Dermis blood vessel endothelial cell (primary cell): ENCODE results near the gene TMEM244. TPM values are rescaled to one million over a fixed set of nuclear protein-coding genes. Genes with fewer than 3 reads are reported as not detected.
"Not testable (repeated sequence)": the region's sequence is repeated elsewhere in the genome, so short reads cannot be mapped to it uniquely, and the experiment has no call there.

ENCODE experiments used
- DNase-seq: peaks from one replicate; pipeline ENCODE4 v3.0.0; 2010
- total RNA-seq: library from RNA; depleted of rRNA; stranded (reverse); fragments of >200 nt; gene quantifications from 2 replicates; pipeline ENCODE4 v1.2.3, GENCODE V29; 2014

Gene TMEM244, protein sequence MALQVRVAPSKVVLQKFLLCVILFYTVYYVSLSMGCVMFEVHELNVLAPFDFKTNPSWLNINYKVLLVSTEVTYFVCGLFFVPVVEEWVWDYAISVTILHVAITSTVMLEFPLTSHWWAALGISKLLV
- not detected in 2 replicates for total RNA-seq

DNA sequence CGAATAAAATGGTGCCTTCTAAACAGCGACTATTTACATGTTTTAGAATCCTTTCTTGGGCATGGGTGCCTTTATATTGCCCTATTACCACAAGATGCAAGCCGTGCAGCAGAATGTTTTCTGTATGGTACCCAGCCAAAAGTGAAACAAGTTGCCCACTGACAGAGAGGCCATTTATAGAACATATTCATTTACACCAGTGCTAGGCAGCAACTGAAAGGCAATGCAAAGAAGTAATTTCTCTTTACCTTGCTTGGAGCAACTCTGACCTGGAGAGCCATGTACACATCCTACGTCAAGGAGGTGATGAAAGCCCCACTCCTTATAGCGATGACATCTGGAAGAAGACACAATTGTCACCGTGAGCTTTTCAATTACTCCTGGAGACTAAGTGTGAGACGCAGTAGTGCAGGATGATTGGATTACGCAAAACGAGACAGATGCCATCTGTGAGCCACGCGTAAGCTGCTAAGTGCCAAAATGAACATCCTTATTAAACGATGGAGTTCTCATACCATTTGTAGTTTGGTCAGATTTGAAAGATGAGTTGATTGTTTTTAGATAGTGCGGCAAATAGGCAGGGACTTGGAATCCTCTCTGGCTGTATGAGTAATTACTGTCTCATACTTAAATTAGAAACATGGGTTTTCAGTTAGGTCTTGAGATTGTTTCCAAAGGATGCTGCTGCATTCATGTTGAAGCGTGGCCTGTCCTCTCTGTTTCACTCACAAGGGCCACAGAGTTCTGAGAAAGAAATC lies at the start of gene TMEM244:
TMEM244 (minus strand) TSS at position 408 of the 758 bp plus-strand sequence; CDS start at position 281, 127 bp downstream.
- no peak for DNase-seq

DNA sequence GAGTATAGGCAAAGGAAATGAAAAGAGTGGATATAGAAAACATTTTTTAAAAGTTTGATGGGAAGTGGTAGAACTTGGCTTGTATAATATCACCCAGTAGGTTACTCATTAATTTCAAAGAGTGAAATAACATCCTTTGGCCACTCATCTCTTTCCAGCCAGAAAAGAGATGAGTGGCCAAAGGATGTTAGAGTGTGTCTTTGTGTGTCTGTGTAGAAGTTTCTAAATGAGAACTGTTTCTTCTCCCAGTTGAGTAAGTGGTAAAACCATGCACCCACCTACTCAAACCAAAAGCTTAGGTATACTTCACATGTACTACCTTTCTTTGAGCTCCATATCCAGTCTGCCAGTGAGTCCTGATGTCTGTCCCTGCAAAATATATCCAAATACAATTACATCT lies 47.7 kb upstream of the TMEM244 start:
- DNase-seq = no peak

DNA sequence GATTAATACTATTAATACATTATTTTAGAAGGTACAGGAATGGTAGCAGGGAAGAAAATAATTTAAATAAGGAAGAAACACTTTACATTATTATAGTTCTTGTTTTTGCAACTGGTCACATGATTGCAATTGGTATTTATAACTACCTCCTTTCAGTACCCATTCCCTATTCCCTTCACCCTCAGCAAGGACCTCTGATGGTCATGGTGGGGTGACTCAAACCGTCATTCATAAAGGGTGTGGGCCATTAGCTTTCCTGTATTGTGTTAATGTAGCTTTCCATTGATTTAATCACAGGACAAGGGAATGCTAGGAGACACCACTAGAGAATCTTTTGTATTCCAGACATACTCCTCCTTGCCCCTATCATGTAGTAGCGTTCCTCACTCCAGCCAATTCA lies 47.2 kb upstream of the TMEM244 start:
- DNase-seq = no peak

DNA sequence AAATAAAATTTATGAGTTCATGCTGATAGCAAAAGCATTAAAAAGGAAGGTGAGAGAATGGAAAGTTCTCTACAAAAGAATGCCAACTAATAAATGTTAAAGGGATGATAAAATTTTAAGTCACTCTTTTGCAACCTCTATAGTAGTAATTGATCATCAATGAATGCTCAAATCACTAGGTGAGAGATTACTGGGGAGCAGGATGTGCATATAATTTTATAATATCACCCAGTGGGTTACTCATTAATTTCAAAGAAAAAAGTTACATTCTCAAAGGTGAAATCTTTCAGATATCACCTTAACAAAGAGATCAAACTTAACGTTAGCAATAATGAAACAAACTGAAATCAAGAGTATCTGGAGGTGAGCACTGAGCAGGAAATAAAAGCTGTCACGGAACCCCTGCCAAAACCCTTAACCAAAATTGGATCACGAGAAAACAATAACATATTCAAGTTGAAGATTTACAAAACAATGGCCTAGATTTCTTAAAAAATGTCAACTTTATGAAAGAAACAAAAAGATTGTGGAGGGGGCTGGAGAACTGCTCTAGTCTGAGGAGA lies 45.5 kb upstream of the TMEM244 start:
- no peak for DNase-seq

DNA sequence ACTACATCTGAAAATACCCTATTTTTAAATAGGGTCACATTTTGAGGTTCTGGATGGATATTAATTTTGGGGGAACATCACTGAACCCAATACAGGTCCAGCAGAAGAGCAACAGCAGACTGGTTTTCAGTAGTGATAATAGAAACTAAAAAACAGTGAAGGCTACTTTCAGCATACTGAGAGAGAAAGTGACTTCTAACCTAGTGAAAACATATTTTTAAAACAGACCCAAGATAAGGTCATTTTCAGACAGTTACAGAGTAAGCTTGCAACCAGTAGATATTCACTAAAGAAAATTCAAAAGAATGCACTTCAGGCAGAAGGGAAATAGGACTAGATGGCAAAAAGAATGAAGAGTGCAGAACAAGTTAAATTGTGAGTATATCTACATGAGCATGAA lies 42.0 kb upstream of the TMEM244 start:
- DNase-seq = no peak

DNA sequence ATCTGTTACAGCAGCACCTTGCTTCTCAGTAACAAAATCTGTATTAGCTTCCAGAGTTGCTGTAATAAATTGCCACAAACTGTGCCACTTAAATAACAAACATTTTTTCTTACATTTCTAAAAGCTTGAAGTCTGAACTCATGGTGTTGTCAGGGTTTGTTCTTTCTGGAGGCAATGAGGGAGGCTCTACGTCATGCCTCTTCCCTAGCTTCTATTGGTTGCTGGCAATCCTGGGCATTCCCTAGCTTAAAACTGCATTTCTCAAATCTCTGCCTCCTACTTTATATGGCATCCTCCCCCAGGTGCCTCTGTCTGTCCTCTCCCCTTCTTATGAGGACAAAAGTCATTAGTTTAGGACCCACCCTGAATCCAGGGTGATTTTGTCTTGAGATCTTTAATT lies 41.6 kb upstream of the TMEM244 start:
- no peak for DNase-seq

DNA sequence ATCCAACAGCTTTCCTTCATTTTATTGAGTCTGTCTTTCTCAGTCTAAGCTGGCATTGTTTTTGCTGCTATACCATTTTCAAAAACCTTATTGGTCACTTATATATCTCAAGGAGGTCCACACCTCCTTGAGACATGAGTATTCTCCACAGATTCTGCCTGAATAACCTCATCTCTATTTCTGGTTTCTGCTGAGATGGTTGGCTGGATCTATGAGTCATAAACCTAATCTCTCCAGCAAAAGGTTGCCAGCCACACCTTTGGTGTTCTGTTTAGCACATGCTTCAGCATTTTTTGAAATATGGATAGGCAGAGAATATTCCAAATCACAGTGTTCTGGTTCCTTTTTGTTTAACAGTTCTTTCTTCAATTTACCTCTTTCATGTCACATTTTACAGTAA lies 40.8 kb upstream of the TMEM244 start:
- DNase-seq = no peak

DNA sequence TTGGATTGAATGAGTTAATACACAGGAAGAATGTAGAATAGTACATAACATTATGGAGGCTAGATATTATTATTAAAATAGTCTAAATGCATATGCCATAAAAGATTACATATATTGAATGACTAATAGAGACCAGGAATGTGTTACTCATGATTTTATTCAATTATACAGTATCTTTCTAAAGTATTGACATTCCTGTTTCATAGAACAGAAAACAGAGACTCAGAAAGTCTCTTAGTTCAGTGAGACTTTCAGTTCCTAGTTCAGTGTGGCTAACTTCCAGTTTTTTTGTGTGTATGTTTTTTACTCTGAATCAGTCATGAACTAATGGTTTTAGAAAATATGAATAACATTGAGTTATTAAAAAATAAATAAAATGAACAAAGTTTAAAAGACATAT lies 34.6 kb upstream of the TMEM244 start:
- no peak for DNase-seq

DNA sequence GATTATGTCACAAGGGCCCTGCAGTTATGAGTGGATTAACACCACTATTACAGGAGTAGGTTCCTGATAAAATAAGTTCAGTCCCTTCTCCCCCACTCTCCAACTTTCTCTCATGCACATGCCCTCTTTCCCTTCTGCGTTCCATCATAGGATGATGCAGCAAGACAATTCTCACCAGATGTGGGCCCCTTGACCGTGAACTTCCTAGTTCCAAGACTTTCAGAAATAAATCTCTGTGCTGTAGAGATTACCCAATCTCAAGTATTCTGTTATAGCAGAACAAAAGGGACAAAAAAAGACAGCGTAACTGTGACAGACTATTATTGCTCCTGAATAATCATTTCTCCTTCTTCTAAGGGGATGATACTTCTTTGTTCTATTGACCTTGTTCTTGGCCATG lies 33.8 kb upstream of the TMEM244 start:
- no peak for DNase-seq

DNA sequence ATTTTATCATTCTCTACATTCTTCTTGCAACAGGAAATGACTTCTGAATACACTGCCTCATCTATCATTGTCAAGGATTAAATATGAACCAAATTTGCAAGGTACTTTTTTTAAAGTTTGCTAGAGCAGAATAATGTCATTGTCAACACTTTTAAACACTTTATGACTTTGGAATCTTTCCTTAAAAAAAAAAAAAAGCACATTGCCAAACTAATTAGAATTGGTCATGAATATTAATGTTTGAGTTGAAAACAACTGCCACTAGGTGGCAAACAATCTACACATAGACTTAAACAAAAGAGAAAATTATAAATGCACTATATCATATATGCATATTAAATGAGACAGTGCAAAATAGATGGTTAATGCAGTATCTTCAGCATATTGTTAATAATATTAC lies 32.5 kb upstream of the TMEM244 start:
- DNase-seq = peak; percentile 60

DNA sequence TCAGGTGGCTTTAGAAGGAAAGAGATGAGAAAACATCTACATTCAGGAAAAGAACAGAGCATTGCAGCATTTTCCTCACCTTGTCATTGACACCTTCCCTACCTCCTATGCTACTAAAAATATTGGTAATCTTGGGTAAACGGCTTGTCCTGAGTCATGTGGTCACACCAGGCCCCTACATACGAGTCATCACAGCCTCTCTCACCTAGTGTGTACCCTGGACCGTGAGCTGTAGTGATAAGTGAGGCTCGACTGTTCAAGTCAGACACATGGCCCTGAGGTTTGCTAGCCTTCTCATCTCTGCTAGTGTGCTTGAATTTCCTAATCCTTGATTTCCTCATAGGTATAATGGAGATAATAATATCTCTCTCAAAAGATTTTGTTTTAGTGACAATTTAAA lies 29.6 kb upstream of the TMEM244 start:
- no peak for DNase-seq

DNA sequence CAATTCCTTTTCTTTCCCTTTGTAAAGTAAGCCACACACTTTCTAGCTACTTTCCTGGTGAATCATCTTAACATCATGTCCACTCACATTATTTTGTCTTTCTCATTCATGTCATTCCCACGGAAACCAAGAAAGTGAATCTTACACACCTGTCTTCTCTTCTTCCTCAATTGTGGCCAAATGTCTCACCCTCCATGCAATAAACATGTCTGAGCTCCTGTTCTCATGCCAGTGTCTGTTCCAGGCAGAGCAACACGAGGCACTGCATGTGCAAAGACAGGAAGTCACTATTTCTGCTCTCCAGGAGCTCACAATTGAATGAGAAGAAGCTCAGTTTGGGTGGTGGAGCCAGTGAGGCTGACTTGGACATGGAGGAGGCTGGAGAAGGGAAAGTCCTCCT lies 29.0 kb upstream of the TMEM244 start:
- peak; percentile 23 for DNase-seq

DNA sequence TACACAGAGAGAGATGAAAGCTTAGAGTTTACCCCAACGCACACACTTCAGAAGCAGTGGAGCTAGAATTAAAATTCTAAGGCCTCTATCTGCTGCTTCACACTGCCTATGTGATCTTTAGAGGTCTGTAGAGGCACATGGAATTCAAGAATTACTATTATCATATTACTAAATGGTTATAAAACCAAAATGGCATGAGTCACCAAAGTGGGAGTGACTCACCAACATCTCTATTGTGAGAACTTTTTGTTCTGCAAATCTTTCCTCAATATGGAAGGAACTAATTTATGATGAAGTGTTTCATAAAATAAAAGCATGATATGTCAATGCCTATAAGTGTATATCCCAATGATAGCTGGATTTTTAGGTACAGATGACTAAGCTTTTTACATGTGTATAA lies 28.5 kb upstream of the TMEM244 start:
- DNase-seq = peak; percentile 62

DNA sequence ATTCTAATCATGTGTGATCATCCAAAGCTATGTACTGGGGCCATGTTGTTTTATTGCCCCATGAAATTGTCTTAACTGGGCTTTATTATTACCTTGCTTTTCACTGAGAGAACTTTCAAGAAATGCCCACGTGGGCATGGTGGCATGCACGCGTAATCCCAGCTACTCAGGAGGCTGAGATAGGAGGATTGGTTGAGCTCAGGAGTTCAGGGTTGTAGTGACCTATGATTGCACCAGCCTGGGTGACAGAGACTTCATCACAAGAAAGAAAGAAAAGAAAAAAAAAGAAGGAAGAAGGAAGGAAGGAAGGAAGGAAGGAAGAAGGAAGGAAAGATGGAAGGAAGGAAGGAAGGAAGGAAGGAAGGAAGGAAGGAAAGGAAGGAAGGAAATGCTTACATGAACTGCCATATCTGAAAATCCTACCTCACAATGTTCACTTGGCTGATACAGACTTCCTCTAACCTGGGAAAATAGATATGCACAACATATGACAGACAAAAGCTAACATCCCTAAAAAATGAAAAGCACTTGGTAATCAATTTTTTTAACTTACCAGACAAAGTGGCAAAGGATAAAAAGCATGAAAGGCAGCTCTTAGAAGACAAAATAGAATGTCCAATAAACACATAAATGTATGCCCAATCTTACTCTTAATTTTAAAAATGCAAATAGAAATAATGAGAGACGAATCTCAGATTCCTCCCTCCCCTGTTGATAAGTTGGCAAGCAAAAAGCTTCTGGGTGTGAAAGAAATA lies 25.5 kb upstream of the TMEM244 start:
- DNase-seq = no peak

DNA sequence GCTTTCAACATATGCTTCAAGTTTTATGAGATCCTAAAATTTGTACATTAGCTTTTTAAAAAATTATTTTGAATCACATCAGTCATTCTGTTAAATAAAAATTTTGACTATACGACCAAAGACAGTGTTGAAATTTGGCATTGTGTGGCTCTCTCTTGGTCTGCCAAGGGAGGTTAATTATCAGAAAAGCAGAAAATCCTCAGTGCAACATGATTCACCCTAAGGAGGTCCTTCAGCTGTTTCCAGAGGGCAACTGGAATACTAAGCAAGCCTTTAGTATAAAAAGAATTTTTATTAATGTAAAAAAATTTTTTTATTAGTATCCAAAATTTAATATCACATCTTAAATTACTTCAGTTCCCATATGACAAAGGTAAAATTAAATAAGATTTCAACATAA lies 23.1 kb upstream of the TMEM244 start:
- no peak for DNase-seq

DNA sequence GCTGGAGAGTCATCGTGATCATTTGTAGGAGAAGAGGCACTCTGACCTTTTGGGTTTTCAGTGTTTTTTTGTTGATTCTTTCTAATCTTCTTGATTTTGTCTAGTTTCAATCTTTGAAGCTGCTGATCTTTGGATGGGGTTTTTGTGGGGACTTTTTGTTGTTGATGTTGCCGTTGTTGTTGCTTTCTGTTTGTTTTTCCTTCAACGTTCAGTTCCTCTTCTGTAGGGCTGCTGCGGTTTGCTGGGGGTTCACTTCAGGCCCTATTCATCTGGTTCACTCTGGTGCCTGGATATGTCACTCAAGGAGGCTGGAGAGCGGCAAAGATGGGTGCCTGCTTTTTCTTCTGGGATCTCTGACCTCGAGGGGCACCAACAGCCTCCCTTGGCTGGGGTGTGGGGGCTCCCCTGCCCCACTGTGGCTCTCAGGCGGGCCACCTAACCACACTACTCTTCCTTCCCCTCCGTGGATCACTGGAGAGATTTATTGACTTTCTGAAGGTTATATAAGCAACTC lies 21.5 kb upstream of the TMEM244 start:
- DNase-seq = no peak

DNA sequence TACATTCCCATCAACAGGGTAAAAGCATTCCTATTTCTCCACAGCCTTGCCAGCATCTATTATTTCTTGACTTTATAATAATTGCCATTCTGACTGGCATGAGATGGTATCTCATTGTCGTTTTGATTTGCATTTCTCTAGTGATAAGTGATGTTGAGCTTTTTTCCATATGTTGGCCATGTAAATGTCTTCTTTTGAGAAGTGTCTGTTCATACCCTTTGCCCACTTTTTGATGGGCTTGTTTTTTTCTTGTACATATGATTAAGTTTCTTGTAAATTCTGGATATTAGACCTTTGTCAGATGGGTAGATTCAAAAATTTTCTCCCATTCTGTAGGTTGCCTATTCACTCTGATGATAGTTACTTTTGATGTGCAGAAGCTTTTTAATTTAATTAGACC lies 16.8 kb upstream of the TMEM244 start:
- DNase-seq = not testable (repeated sequence)

DNA sequence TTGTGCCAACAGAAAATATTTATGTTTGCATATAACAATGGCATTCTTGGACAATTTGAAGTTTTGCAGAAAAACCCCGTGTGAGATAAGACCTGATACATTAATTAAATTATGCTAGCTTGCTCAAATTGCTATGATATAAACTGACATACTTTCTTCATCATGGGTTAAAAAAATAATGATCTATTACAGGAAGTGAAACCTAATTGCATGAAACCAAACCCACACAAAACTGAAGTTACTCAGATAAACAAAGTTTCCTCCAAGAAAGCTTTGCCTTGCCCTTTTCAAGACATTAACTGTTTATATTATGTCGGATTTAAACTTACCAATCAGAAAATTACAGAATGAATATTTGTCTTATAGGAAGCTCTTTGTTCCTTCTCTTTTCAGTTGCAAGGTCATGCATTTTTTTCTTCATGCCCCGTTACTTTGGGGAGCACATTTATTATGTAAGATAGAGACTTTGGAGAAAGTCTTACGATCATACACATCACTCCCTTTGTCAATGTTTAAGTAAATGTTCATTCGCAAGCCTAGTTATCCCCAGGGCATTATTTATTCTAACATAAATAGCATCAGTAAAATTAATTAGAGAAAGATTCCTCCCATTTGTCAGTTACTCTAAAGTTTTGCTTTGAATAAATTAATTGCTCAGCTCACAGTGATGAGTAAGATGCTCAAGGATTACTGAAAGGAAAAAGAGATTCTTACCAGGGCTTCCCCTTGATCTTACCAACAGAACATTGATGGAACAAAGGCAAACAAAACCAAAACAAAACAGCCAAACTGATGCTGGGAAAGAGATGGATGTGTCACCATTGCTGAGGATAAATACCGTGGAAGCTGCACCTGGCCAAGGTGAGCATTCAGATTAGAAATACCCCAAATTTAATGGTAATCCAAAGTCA lies 14.8 kb upstream of the TMEM244 start:
- no peak for DNase-seq

DNA sequence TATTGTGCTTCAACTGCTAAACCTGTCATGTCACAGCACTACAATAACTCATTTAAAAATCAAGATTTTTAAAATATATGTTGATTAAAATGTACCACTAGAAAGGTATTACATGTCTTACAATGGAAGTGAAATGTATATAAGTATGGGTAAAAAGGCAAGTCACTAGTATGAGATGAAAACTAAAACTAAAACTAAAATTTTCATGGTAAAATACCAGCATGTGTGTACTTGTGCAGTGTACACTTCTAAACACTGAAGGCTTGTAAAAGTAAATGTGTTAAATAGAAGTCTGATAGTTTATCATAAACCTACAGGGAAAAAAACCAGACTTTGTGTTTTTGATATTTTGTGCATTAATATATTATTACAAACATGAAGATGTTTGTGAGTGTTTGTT lies 13.7 kb upstream of the TMEM244 start:
- no peak for DNase-seq

DNA sequence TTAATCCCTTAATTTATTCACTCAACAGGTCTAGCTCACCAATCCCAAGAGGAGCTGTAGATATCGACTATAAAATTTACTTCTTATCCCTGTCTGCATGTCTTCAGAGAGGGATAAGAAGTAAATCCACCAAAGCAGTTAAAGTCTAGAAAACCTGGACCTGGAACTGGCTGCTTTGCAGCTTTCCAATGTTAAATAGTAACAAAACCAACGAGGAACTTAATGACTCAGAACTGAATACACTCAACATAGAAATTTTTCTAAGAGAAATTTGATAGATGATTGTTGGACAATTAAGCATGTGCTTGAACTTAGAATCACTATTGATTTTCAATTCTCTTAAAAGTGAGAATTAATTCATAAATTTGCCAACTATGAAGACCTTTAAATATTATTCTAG lies 11.5 kb upstream of the TMEM244 start:
- DNase-seq = no peak

DNA sequence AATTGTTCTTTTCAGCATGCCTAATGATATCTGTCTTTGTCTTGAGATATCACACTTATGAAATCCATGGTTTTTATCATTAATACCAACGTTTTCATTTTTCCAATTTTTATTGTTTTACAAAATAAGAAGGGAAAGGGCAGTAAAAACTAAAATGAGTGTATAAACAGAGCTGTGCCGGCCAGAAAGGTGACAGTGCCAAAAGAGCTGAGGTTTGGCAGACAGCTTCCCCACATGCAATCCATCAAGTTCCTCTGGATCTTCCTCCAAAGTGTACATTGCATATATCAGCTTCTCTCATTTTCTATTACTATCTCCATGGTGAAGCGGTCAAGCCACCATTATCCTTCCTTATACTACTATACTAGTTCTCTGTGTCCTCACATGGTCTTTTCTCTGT lies 10.1 kb upstream of the TMEM244 start:
- DNase-seq = no peak

DNA sequence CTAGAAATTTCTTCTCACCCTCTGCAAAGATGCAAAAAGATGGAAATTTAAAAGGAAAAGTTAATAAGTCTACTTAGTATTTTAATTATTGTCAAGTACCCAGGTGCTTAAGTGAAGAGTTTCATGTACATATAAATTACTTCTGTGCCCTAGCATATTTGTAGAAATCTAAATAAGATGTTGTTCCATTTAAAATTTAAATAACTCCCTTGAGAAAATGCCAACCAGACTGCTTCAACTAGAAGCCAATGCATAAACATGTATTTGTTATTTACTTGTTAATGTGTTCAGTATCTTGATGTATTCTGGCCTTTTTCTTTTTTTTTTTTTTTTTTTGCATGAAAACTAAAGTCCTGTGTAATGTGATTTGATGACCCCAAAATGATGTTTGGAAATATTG lies 6.3 kb upstream of the TMEM244 start:
- DNase-seq = no peak
